SK-MEL-5 (cell line): Measurements from ENCODE around the gene MAP7D1. TPM values are rescaled to one million over a fixed set of nuclear protein-coding genes. Genes with fewer than 3 reads are reported as not detected.
"Not testable (repeated sequence)": the region's sequence is repeated elsewhere in the genome, so short reads cannot be mapped to it uniquely, and the experiment has no call there.

Experiments
- DNase-seq: peaks from one replicate; pipeline ENCODE4 v3.0.0-alpha.2; 2016; ENCODE audit warnings: low read depth, low spot score
- in situ Hi-C: cut with HindIII; loops from 2 replicates; pipeline ENCODE4 v1.10.0; 2016; ENCODE audit warnings: low sequenced_read_pairs, high pct_unique_total_duplicates, low pct_unique_long_range_greater_than_20kb
- total RNA-seq: library from RNA; depleted of rRNA; stranded (reverse); fragments of >200 nt; shearing (Covaris generic); gene quantifications from 2 replicates; pipeline ENCODE4 v1.2.3, GENCODE V29; 2014

Gene MAP7D1
- total RNA-seq, 1 experiment from 2014 or later: 45.8 TPM

GRCh38 chr1:36176106-36176949, 20.4 kb downstream of the MAP7D1 start:
- DNase-seq: no peak
- in situ Hi-C loops: no loop called here

DNA sequence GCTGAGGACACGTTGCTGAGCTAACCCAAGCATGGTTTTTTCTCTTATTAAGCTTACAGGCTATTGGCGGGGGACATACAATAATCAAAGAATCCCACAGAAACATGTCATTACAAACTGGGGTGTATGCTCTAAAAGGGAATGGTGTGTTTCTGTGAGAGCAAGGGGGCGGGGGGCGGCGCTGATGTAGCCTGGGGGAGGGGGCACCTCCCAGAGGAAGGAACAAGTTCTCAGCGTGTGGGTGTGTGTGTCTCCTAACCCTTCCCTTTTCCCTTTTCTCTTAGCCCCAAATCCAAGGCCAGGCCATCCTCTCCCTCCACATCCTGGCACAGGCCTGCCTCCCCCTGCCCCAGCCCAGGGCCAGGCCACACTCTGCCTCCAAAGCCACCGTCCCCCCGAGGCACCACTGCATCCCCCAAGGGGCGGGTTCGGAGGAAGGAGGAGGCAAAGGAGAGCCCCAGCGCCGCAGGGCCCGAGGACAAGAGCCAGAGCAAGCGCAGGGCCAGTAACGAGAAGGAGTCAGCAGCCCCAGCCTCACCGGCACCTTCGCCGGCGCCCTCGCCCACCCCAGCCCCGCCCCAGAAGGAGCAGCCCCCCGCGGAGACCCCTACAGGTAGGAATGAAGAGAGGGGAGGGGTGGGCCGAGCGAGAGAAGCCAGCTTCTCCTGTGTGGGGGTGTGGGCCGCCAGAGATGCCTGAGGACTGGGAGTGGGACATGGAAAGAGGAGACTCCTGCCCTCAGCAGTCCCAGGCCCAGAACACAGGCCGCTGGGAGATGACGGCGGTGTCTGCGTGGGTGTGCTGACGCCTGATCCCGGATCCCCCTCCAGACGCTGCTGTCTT, 21.9 kb downstream of the MAP7D1 start:
- no peak for DNase-seq
- in situ Hi-C loops: no loop called here

DNA sequence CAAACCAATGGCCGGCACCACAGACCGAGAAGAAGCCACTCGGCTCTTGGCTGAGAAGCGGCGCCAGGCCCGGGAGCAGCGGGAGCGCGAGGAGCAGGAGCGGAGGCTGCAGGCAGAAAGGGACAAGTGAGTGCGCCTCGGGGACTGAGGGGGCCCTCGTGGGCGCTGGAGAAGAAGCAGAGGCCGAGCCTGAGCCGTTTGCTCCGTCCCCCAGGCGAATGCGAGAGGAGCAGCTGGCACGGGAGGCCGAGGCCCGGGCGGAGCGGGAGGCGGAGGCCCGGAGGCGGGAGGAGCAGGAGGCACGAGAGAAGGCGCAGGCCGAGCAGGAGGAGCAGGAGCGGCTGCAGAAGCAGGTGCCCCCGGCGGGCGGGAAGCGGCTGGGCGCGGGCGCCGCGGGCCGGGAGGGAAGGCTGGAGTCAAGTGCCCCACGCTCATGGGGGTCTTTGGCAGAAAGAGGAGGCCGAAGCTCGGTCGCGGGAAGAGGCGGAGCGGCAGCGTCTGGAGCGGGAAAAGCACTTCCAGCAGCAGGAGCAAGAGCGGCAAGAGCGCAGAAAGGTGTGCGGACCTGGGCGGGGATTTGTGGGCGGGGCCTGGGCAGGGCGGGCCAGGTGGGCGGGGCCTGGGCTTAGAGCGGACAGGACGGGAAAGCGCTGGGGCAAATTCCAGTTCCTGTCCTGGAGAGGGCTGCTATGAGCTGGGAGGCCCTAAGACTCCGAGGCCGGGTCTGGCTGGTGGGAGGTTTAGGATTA, 22.7 kb downstream of the MAP7D1 start:
- no peak for DNase-seq
- in situ Hi-C loops: no loop called here

DNA sequence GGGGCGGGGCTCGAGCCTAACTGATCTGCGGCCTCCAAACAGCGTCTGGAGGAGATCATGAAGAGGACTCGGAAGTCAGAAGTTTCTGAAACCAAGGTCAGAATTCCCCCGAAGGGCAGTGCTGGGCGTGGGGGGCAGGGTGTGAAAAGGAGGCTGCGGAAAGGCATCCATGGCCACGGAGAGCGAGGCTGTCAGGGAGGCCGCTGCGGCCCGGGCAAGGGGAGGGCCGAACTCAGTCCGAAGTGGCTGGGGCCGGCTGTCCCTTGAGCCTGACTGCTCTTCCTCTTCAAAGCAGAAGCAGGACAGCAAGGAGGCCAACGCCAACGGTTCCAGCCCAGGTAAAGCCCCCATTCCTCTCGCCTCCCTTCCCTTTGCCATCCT, 23.2 kb downstream of the MAP7D1 start:
- in situ Hi-C loops: no loop called here
- DNase-seq: no peak

- in situ Hi-C loops: no loop called here
- no peak for DNase-seq
These were observed 26.8 kb downstream of the MAP7D1 start for GRCh38 chr1:36182734-36183133.

DNA sequence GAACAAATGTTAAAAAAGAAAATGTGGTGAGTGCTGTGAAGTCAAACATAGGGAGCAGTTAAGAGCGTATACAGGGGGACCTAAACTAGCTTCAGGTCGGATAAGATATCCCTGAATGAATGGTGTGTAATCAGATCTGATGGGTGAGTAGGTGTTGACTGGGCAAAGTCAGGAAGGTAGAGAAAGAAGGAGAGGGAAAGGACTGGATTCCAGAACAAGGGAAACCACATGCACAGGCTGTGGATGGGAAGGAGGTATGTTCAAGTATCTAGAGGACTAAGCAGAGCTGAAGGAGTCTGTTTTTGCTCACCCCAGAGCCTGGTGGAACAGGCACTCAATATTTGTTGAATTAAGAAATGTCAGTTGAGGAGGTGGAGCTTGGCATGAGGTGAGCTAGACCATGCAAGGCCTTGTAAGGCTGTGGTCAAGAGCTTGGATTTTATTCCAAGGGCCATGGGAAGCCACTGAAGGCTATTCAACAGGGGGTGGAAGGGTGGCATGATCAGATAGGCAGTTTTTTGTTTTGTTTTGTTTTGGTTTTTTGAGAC, 27.4 kb downstream of the MAP7D1 start:
- no peak for DNase-seq
- in situ Hi-C loops: no loop called here

- in situ Hi-C loops: no loop called here
These were observed 32.0 kb downstream of the MAP7D1 start for GRCh38 chr1:36187800-36188593.

DNA sequence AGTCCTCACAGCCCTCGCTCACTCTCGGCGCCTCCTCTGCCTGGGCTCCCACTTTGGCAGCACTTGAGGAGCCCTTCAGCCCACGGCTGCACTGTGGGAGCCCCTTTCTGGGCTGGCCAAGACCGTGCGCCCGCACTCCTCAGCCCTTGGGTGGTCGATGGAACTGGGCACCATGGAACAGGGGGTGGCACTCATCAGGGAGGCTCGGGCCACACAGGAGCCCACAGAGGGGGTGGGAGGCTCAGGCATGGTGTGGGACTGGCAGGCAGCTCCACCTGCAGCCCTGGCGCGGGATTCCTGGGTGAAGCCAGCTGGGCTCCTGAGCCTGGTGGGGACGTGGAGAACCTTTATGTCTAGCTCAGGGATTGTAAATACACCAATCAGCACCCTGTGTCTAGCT, 40.8 kb downstream of the MAP7D1 start:
- DNase-seq, in situ Hi-C loops: not testable (repeated sequence)

More at GRCh38 chr1:36187800-36188593, 32.0 kb downstream of the MAP7D1 start:
- DNase-seq: peak; percentile 91

DNA sequence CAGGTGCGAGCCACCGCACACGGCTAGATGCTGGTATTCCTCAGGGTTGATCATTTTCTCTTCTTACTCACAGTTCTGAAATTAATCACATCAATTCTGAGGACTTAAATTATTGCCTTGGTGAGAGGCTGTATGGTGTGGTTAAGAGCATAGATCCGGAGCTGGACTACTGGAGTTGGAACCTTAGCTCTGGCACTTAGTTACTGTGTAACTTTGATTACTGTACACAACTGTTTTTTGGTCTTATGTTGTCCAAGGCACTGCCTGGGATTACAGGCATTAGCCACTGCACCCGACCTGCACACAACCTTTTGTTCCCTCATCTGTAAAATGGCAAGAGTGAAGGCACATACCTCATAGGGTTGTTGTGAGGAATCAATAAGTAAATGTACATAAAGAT, 42.7 kb downstream of the MAP7D1 start:
- no peak for DNase-seq
- in situ Hi-C loops: no loop called here

- DNase-seq: peak; percentile 69
- in situ Hi-C loops: no loop called here
These were observed 44.2 kb downstream of the MAP7D1 start for GRCh38 chr1:36199934-36200741.

DNA sequence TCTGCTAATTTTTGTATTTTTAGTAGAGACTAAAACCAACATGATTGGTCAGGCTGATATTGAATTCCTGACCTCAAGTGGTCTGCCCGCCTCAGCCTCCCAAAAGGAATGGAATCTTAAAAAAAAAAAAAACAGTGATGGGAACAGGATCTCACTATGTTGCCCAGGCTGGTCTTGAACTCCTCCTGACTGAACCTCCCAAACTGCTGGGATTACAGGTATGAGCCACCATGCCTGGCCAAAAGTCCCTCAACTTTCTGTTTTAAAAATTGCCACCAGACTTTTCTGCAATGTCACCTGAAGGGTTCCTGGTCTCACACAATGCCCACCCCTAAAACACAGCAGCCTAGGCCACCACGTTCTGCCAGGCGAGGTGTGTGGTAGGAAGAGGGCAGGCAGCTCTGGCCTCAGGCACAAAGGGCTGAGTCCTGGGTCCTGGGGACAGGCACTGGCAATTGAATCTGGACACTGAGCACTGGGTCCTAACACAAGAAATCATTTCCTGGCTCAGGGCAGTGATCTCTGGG, 47.1 kb downstream of the MAP7D1 start:
- no peak for DNase-seq
- in situ Hi-C loops: no loop called here

GRCh38 chr1:36203554-36204346, 47.8 kb downstream of the MAP7D1 start:
- no peak for DNase-seq
- in situ Hi-C loops: no loop called here

DNA sequence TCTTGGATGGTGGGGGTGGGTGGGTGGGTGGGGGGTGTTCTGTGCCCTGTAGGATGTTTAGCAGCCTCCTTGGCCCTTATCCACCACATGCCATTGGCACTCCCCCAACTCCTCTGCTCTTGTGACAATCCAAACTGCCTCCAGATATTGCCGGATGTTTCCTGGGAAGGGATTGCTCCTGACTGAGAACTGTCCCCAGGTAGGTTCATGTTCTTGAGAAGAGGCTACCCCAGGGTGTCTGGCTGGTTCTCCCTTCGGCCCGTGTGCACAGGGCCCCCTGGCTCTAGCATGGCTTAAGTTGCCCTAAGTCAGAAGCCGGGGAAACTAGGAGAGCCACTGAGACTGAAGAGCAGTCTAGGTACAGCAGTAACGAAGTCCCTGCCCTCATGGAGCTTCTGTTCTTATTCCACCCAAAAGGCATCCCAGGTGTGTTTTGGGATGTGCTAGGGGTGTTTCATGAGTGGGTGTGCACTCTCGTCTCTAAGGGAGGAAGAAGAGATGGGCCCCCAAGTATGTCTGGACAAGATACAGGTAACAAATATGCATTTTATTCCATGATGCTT, 48.5 kb downstream of the MAP7D1 start:
- DNase-seq: no peak
- in situ Hi-C loops: no loop called here

DNA sequence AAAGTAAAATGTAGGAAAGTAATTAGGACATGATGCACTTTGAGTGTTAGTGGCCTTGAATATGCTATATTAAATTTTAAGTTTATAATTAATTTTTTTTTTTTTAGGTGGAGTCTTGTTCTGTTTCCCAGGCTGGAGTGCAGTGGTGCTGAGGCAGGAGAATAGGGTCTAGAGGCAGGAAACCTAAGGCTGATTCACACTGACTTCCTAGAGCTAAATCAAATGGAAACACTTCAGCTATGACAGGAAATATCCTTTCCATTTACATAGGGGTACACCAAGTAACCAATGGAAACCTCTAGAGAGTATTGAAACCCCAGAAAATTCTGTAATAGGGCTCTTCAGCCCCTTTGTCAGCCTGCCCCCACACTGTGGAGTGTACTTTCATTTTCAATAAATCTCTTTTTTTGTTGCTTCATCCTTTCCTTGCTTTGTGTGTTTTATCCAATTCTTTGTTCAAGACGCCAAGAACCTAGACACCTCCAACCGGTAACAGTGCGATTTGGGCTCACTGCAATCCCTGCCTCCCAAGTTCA, 50.4 kb downstream of the MAP7D1 start:
- in situ Hi-C loops: no loop called here
- DNase-seq: no peak

DNA sequence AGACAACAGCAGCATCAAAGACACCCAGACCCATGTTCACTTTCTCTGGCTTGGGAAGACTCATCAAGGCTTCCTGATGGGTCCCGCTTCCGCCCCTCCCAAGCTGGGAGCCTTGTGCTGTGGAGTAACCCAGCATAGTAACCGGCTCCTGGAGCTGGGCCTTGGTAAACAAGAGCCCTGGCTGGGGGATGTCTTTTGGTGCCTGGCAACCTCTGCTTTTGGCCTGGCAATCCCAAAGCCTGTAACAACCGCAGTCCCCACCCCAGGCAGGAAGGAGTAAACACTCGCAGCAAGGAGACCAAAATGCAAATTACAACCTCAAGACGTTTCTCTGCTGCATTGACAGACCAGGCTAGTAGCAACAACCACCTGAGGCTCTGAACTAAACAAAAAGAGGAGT, 51.4 kb downstream of the MAP7D1 start:
- DNase-seq: no peak
- in situ Hi-C loops: no loop called here
